Stimulated activated CD8-positive, alpha-beta memory T cell treated with anti-CD3 and anti-CD28 coated beads, Interleukin-15, amount 100 ng/mL, for 48 hours (primary cell): ENCODE measurements around the gene MAP7.
"Not testable (repeated sequence)": the region's sequence is repeated elsewhere in the genome, so short reads cannot be mapped to it uniquely, and the experiment has no call there.

Experiments used
- DNase-seq, 2 donors: peaks; one replicate each; pipeline ENCODE4 v3.0.0-alpha.2; 2020; ENCODE audit warnings: low read depth in 2 of 2

MAP7 gene

DNA sequence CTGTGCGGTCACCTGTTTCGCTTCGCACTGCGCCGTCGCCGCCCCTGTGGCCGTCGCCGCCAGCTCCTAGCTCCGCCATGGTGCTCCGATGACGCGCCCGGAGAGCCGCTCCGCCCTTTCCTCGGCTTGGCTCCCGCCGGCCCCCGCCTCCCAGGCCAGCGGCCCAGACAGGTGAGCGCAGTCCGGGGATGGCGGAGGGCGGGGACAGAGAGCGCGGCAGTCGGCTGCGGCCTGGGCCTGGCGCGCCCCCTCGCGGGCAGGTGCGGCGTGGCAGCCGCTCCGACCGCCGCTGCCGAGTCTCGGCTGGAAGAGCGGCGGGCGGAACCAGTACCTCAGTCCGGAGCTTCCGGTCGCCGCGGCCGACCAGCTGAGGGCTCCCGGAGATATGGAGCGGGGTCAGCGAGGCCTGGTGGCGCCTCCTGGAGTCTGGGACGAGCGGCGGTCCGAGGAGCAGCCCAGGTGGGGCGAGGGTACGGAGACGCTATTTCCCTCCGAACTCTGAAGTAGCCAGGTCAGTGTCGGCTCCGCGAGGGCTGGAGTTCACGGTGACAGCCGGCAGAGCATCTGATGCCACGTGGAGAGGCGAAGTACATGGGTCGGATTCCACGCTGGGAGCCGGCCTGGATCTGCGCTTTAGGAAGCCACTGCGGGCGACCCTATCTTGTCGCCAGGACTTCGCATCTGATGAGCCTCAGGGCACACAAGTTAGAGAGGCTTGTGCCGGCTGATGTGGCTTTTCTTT is at the start of gene MAP7:
TSS of gene MAP7 (minus strand) at position 93 of the 742 bp plus-strand sequence. CDS start at position 79, 14 bp downstream.
- peak; percentile 39 to 49 for DNase-seq

DNA sequence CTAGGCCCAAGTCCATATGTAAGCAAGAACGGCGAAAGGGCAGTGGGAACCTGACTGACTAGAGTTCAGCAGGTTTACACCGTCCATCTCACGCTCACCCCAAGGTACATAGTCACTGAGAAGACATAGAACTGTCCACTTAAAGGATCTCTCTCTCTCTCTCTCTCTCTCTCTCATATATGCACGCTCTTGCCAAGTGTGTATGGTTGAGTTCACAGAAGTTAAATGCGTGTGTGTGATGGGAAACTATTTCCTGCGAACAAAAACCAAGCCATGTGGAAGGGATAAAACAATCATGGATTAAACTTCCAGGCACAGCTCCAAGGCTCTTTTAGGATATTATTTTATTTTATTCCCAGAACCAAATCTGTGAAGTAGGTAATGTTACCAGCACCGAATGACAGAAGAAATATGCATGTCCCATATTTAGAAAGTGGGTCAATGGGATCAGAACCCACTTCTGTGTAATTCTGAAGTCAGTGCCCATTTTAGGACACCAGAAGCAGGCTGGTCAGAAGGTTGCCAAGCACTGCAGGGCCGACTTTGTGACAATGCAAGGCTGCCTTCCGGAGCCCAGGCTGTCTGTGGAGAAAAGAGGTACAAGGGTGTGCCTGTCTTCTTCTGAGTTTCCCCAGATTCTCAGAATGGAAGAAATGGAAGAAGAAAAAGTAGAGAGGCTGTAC is 49.2 kb upstream of the MAP7 start:
- DNase-seq, result no peak

- DNase-seq, result no peak
Measured at GRCh38 chr6:136598048-136598447, 47.8 kb upstream of the MAP7 start.

- no peak for DNase-seq
Measured at GRCh38 chr6:136594671-136595070, 44.4 kb upstream of the MAP7 start.

DNA sequence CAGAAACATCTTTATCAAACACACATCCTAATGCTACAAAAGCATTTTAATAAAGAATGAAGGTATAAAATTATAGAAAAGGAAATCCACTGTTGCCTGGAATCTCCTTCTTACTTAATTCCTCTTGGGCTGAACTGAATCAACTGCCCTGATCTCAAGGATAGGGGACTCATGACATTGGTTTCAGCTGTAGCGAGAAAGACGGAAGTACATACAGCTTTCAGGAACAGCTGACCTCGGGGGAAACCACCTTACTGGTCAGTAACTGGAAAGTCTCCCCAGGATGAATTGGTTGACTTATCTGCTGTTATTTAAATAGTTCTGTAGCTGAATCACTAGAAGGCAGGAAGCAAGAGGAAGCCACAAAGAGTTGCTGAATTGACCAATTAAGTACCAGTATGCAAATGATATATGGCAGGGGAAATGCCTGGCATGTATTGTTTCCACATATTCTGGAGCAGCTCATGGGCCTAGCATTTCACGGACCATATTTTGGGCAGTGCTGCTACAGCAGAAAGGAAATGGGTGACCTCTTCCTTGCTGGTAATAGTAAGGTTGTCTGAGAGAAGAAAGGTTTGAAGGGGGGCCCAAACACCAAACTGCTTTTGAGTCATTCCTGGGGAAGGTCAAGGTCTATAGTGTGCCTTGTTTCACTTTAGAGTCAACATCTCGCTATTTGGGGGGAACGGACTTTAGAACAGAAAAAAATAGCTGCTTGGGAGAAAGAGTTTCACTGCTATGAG is 43.7 kb upstream of the MAP7 start:
- DNase-seq, result peak; percentile 21 to 40

DNA sequence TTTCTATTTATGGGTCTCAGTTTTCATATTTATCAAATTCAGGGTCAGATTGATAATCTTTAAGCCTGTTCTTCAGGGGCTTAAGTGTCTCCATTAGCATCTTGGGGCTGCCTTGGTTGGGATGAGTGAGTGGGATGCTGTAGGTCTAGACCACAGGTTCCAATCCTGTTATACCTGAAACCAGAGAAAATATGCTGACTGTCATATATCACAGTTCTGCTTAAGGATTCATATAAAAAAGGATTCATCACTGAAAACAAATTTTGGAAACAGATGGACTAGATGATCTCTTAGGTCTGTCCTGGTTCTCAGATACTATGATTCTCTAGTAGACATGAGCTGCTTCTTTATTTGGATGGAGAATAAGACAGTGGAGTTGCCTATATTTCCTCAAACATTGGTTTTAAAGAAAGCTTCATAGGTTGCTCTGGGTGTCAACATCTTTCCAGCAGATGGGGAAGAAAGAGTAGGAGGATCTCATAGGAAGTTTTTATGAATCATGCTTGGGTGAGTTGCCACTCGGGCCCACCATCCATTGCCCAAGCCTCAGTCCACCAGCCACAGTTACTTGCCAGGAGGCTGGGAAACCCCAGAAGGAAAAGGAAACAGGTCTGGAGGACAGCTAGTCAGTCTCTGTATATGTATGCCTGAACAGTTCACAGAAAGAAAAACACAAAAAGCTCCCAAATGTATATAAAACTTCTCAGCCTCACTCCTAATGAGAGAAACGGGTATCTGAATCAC is 42.9 kb upstream of the MAP7 start:
- DNase-seq, result no peak

GRCh38 chr6:136591617-136592016 is 41.4 kb upstream of the MAP7 start:
- DNase-seq, result no peak

- not testable (repeated sequence) for DNase-seq
Measured at GRCh38 chr6:136590846-136591245, 40.6 kb upstream of the MAP7 start.

- no peak for DNase-seq
Measured at GRCh38 chr6:136587527-136587926, 37.3 kb upstream of the MAP7 start.

DNA sequence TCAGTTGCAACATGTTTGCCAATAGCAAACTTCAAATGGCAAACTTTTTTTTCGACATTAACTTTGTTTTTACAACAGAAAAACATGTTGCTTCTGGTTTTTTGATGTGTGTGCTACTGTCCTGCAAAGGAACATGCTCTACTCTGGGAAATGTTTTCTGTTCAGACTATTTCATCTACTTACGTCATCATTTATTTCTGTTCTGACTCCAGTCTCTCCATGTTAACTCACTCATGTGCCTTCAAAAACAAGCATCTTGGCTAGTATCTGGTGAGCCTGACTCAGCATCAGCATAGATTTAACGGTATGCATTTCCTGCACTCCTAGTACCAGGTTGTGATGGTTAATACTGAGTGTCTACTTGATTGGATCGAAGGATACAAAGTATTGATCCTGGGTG is 36.1 kb upstream of the MAP7 start:
- no peak for DNase-seq

GRCh38 chr6:136585523-136585922 is 35.3 kb upstream of the MAP7 start:
- DNase-seq, result not testable (repeated sequence)

DNA sequence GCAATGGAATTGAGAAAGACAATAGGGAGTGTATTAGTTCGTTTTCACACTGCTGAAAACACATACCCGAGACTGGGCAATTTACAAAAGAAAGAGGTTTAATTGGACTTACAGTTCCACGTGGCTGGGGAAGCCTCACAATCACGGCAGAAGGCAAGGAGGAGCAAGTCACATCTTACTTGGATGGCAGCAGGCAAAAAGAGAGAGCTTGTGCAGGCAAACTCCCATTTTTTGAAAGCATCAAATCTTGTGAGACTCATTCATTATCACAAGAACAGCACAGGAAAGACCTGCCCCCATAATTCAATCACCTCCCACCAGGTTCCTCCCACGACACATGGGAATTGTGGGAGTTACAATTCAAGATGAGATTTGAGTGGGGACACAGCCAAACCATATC is 34.1 kb upstream of the MAP7 start:
- DNase-seq, result not testable (repeated sequence)

- no peak for DNase-seq
Measured at GRCh38 chr6:136582711-136583471, 32.7 kb upstream of the MAP7 start.

DNA sequence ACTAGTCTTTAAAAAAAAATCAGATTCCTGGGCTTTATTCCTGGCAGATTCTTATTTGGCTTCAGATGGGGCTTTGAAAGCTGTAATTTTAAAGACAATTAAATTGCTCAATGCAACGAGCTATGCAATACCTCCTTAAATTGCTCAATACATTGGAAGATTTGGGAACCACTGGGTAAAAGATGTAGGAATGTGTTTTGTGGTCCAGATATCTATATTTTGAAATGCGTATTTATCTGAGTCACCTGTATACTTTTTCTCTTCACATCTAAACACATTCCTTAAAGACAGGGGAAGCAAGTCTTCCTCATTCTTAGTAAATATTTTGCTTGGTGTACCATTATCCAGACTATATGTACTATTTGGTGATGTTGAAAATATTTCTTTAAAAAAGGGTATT is 29.6 kb upstream of the MAP7 start:
- no peak for DNase-seq

GRCh38 chr6:136576821-136577220 is 26.6 kb upstream of the MAP7 start:
- DNase-seq, result no peak

GRCh38 chr6:136571496-136571895 is 21.3 kb upstream of the MAP7 start:
- DNase-seq, result no peak

DNA sequence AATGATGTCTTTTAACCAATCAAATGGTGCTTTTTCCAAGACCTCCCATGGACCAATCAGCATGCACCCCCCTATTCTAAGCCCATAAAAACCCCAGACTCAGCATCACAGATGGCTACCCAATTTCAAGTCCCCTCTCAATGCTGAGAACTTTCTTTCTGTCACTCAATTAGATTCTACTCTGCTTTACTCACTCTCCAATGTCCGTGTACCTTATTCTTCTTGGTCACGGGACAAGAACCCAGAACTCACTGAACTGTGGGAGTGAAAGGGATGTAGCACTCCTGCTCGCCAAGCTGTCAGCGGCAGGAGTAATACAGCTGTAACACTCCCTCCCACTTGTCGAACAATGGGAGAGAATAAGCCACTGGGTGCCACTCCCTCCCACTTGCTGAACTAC is 20.8 kb upstream of the MAP7 start:
- no peak for DNase-seq

DNA sequence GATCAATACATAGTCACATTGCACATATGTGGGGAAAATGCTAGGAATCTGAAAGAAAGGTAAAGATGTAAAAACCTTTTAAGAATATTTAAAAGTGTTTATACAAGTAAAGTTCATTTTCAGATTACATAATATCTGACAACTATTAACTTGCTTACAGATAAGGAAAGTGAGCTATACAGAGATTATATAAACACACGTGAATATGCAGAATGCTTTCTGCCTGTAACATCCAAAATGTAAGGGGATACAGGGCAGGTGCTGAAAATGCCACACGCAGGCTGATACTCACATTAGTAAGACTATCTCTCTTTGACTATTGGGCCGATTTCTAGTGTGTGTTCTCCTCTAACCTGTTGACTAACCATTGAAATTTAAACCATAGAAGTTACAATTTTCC is 17.9 kb upstream of the MAP7 start:
- DNase-seq, result no peak

DNA sequence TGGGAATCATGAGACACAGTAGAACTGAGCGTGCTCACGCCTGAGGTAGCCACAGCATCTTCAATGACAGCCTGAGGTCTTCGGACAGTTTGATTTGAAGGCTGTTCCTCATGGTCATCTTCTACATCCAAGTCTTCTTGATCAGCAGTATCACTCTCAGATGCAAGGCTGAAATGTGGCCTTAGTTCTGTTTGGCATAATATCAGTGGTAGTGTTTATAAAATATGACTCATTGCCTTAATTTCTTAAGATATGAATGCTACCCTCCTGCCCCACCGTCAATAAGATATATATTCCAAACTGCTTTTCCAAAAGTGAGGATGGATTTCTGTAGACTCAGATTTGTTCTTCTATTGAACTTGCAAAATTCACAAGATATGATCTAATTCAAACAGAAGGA is 17.5 kb upstream of the MAP7 start:
- no peak for DNase-seq

GRCh38 chr6:136566851-136567250 is 16.6 kb upstream of the MAP7 start:
- DNase-seq, result no peak

GRCh38 chr6:136566007-136566487 is 15.8 kb upstream of the MAP7 start:
- DNase-seq, result no peak
